Measurements from ENCODE around the gene XRCC1.

DNA sequence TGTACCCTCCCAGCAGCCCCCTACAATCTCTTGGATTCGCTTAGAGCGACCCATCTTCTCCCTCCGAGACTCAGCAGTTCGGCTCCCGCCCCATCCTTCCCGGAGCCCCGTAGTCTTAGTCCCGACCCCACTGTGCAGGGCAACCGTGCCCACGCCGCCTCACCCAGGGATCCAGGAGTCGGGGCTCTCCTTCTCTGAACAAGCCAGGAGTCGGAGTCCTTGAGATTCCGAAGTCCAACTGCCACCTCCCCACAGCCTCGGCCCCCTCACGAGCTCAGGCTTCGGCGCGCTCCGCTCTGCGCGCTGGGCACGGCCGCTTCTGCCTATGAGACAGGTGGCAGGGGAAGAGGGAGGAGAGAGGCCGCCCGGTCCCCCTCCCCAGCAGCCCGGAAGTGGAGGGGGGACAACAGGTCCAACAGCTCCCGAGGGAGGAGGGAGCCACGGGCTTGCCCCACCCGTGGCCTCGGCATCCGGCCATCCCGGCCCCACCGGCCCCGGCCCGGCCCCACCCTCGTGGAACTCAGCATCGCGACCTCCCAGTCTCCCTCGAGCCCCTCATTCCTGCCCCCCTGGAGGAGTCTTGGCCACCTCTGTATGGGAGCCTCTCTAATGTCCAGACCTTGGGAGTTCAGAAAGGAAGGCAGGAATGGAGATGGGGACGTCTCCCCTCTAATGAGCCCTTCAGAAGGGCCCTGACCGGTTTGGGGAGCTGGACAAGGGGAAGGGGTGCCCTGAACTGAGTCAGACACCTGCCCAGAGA lies 70.7 kb downstream of the XRCC1 start, which contains the start of gene PHLDB3:
- TF ChIP-seq, protein P1, sequence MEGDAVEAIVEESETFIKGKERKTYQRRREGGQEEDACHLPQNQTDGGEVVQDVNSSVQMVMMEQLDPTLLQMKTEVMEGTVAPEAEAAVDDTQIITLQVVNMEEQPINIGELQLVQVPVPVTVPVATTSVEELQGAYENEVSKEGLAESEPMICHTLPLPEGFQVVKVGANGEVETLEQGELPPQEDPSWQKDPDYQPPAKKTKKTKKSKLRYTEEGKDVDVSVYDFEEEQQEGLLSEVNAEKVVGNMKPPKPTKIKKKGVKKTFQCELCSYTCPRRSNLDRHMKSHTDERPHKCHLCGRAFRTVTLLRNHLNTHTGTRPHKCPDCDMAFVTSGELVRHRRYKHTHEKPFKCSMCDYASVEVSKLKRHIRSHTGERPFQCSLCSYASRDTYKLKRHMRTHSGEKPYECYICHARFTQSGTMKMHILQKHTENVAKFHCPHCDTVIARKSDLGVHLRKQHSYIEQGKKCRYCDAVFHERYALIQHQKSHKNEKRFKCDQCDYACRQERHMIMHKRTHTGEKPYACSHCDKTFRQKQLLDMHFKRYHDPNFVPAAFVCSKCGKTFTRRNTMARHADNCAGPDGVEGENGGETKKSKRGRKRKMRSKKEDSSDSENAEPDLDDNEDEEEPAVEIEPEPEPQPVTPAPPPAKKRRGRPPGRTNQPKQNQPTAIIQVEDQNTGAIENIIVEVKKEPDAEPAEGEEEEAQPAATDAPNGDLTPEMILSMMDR (IDR thresholded peaks at IDR 0.05), result no peak
- TF ChIP-seq EP300 (IDR thresholded peaks at IDR 0.05), result no peak
- TF ChIP-seq POLR2A (IDR thresholded peaks at IDR 0.05), result no peak
